Suprapubic skin (tissue), 4 donors: ENCODE measurements around the gene PPP6R3.

Experiments used
- CTCF ChIP-seq, 2 donors: fragments of 200-600 bp in 1 of 2; fragments of 450-650 bp in 1 of 2; sonication (generic) in 1 of 2; IDR thresholded peaks; one replicate each; pipeline ENCODE4 v1.5.1; 2016 to 2019; ENCODE audit warnings: antibody characterized with exemption in 2 of 2, mild to moderate bottlenecking in 1 of 2, moderate library complexity in 1 of 2
- EP300 ChIP-seq: sonication (generic); formaldehyde crosslinking; IDR thresholded peaks from one replicate; pipeline ENCODE4 v1.6.1; 2017; ENCODE audit warnings: antibody characterized with exemption
- POLR2A ChIP-seq, 2 donors: fragments of 450-650 bp; IDR thresholded peaks; one replicate each; pipeline ENCODE4 v1.6.1; 2017; ENCODE audit warnings: antibody characterized with exemption in 2 of 2, mild to moderate bottlenecking in 2 of 2, moderate library complexity in 2 of 2
- POLR2AphosphoS5 ChIP-seq, 3 donors: sonication (generic); formaldehyde crosslinking; IDR thresholded peaks; one replicate each; pipeline ENCODE4 v1.6.1; 2017; ENCODE audit warnings: antibody characterized with exemption in 3 of 3

- TF ChIP-seq CTCF (IDR thresholded peaks at IDR 0.05) = no peak
- no peak for TF ChIP-seq EP300
- TF ChIP-seq POLR2A (IDR thresholded peaks at IDR 0.05) = no peak
- TF ChIP-seq POLR2AphosphoS5 (IDR thresholded peaks at IDR 0.05) = no peak
Observed at GRCh38 chr11:68661014-68661413, 200.5 kb downstream of the PPP6R3 start.
